Esophagus muscularis mucosa (tissue), 4 donors: ENCODE results near the gene FAM111B. TPM values are rescaled to one million over a fixed set of nuclear protein-coding genes. Genes with fewer than 3 reads are reported as not detected.
"Not testable (repeated sequence)": the region's sequence is repeated elsewhere in the genome, so short reads cannot be mapped to it uniquely, and the experiment has no call there.

Source experiments
- DNase-seq: peaks from one replicate; pipeline ENCODE4 v3.0.0-alpha.2; 2017; ENCODE audit errors: extremely low spot score
- H3K27ac ChIP-seq, 4 donors: fragments of 200-600 bp; sonication (generic); replicated peaks in 1 of 4; 1 replicate in 3 of 4; 2 replicates in 1 of 4; pipeline ENCODE4 v1.5.1; 2016 to 2019; ENCODE audit warnings: mild to moderate bottlenecking in 1 of 4
- H3K27me3 ChIP-seq, 4 donors: fragments of 200-600 bp; sonication (generic); one replicate each; pipeline versions ENCODE4 v1.5.1 to v1.6.0; 2016 to 2019
- H3K36me3 ChIP-seq, 4 donors: fragments of 200-600 bp; sonication (generic); one replicate each; pipeline ENCODE4 v1.5.1; 2016 to 2019
- H3K4me1 ChIP-seq, 4 donors: fragments of 200-600 bp; sonication (generic); one replicate each; pipeline ENCODE4 v1.5.1; 2016 to 2019
- H3K4me3 ChIP-seq, 4 donors: fragments of 200-600 bp; sonication (generic); 1 replicate in 2 of 4; 2 replicates in 2 of 4; pipeline ENCODE4 v1.5.1; 2016 to 2019; ENCODE audit warnings: mild to moderate bottlenecking in 4 of 4, moderate library complexity in 1 of 4
- H3K9me3 ChIP-seq, 4 donors: fragments of 200-600 bp; sonication (generic); 1 replicate in 3 of 4; 2 replicates in 1 of 4; pipeline ENCODE4 v1.5.1; 2016 to 2019
- EP300 ChIP-seq: sonication (generic); formaldehyde crosslinking; IDR thresholded peaks from one replicate; pipeline ENCODE4 v1.6.1; 2017; ENCODE audit warnings: antibody characterized with exemption
- POLR2A ChIP-seq: fragments of 450-650 bp; IDR thresholded peaks from one replicate; pipeline ENCODE4 v1.6.1; 2017; ENCODE audit warnings: antibody characterized with exemption, moderate library complexity, mild to moderate bottlenecking, low read depth
- POLR2AphosphoS5 ChIP-seq, 2 donors: sonication (generic); formaldehyde crosslinking; IDR thresholded peaks; one replicate each; pipeline ENCODE4 v1.6.1; 2017; ENCODE audit warnings: antibody characterized with exemption in 2 of 2
- WGBS: methylation state at CpG from one replicate; pipeline ENCODE4 v1.1.5; 2018; 5-methylcytosine and 5-hydroxymethylcytosine counted together
- intact Hi-C: fragments of 100-400 bp; cut with DNase I; formaldehyde crosslinking; loops from one replicate; pipeline ENCODE4 v1.15.1; 2023
- total RNA-seq, 4 donors: library from RNA; depleted of rRNA; stranded (reverse); fragments of >200 nt; gene quantifications; one replicate each; pipeline versions ENCODE4 v1.1.0 to v1.2.1, GENCODE V29; 2016
- TF ChIP-seq, protein P1 (sequence below), 3 experiments: fragments of 200-600 bp in 2 of 3; fragments of 450-650 bp in 1 of 3; sonication (generic) in 2 of 3; IDR thresholded peaks; one replicate each; pipeline ENCODE4 v1.5.1; 2017 to 2019; ENCODE audit warnings: antibody characterized with exemption in 3 of 3, mild to moderate bottlenecking in 2 of 3, moderate library complexity in 1 of 3

The FAM111B gene
- total RNA-seq, 4 donors from 2014 or later, result 0.13 to 0.46 TPM; not detected in 2

DNA sequence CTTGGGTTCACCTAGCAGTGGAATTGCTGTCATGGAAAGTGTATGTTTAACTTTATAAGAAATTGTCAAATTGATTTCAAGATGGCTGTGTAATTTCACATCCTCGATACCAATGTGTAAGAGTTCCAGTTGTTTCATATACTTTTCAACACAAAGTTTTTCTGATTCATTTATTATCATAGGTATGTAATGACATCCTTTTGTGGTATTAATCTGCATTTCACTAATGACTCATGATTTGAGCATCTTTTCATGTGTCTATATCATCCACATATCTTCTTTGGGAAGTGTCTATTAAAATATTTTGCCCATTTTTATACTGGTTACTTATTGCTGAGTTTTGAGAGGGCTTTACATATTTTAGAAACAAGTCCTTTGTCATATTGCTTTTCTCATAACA lies 38.0 kb upstream of the FAM111B start:
- H3K36me3 ChIP-seq, result no peaks in the 10 kb centered on the region
- intact Hi-C loops, result no loop called here
- TF ChIP-seq POLR2AphosphoS5 (IDR thresholded peaks at IDR 0.05), result no peak
- TF ChIP-seq EP300, result no peak
- 70% methylated on average over 1 of the region's 1 CpG for WGBS
- no peaks in the 10 kb centered on the region for H3K9me3 ChIP-seq
- no peak overlapping the region for H3K27ac ChIP-seq
- H3K4me3 ChIP-seq, result no peak overlapping the region
- H3K27me3 ChIP-seq, result peaks cover 0 to 7% (median 0%) of the 10 kb centered on the region in 4 donors
- no peak for DNase-seq
- no peaks in the 10 kb centered on the region for H3K4me1 ChIP-seq

DNA sequence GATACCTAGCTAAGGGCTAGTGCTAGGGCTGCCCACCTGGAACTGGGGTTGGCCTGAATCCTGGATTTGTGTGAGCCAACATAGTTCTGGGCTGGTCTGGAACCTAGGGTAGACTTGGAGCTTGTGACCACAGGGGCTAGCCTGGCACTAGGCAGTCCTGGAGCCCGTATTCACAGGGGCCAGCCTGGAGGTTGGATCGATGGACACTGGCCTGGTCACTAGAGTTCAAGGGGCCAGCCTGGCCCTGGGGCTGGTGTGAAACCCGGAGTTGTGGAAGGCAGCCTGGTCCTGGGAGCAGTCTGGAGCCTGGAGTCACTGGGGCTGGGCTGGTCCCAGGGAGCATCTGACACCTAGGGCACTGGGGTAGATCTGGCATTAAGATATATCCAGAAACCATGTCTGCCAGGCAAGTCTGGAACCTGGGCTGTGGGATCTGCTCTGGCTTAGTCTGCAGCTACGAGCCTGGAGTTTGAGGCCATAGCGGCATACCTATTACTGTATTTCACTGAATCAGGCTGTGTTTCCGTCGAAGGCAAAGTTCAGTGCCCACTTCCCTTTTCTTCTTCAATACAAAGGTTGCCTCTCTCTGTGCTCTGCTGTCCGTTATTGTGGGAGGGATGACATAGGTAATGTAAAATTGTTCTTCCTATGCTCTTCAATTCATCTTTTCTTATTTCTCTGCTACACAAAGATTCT lies 30.0 kb upstream of the FAM111B start:
- peak; percentile 74 for DNase-seq
- intact Hi-C loops, result no loop called here
- H3K36me3 ChIP-seq, result no peaks in the 10 kb centered on the region
- peaks cover 0 to 5% (median 0%) of the 10 kb centered on the region in 4 donors for H3K9me3 ChIP-seq
- 83% methylated on average over 5 of the region's 8 CpGs for WGBS
- no peak overlapping the region for H3K27ac ChIP-seq
- TF ChIP-seq, protein P1, sequence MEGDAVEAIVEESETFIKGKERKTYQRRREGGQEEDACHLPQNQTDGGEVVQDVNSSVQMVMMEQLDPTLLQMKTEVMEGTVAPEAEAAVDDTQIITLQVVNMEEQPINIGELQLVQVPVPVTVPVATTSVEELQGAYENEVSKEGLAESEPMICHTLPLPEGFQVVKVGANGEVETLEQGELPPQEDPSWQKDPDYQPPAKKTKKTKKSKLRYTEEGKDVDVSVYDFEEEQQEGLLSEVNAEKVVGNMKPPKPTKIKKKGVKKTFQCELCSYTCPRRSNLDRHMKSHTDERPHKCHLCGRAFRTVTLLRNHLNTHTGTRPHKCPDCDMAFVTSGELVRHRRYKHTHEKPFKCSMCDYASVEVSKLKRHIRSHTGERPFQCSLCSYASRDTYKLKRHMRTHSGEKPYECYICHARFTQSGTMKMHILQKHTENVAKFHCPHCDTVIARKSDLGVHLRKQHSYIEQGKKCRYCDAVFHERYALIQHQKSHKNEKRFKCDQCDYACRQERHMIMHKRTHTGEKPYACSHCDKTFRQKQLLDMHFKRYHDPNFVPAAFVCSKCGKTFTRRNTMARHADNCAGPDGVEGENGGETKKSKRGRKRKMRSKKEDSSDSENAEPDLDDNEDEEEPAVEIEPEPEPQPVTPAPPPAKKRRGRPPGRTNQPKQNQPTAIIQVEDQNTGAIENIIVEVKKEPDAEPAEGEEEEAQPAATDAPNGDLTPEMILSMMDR (IDR thresholded peaks at IDR 0.05), result no peak
- TF ChIP-seq POLR2A, result no peak
- TF ChIP-seq POLR2AphosphoS5 (IDR thresholded peaks at IDR 0.05), result no peak
- TF ChIP-seq EP300, result no peak
- peaks cover 0 to 18% (median 0%) of the 10 kb centered on the region in 4 donors for H3K27me3 ChIP-seq
- no peaks in the 10 kb centered on the region for H3K4me1 ChIP-seq
- no peak overlapping the region for H3K4me3 ChIP-seq

DNA sequence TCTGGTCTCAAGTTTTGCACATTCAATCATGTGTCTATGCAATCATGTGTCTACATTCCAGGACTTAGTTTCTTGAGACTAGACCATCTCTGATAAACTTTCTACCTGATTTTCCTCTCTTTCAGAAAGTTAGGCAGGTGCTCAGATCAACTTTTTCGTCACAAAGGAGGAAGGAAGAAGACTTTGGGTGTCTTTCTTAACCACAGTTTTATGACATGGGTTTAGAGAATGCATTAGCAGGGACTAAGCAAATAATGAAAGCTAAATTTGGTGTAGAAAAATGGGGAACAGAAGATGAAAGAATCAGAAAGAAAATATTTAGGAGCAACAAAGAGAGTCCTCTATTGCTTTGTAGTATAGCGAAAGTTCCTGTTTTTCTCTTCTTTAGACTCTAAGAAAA lies 28.6 kb upstream of the FAM111B start:
- no peaks in the 10 kb centered on the region for H3K4me1 ChIP-seq
- TF ChIP-seq, protein P1 (IDR thresholded peaks at IDR 0.05), result no peak
- TF ChIP-seq POLR2AphosphoS5 (IDR thresholded peaks at IDR 0.05), result no peak
- no peak for TF ChIP-seq POLR2A
- no peak for TF ChIP-seq EP300
- DNase-seq, result peak; percentile 1
- peaks cover 0 to 18% (median 0%) of the 10 kb centered on the region in 4 donors for H3K27me3 ChIP-seq
- no peak overlapping the region for H3K4me3 ChIP-seq
- H3K27ac ChIP-seq, result no peak overlapping the region
- intact Hi-C loops, result no loop called here
- H3K36me3 ChIP-seq, result no peaks in the 10 kb centered on the region
- 65% methylated on average over 2 of the region's 2 CpGs for WGBS
- H3K9me3 ChIP-seq, result peaks cover 0 to 5% (median 0%) of the 10 kb centered on the region in 4 donors

DNA sequence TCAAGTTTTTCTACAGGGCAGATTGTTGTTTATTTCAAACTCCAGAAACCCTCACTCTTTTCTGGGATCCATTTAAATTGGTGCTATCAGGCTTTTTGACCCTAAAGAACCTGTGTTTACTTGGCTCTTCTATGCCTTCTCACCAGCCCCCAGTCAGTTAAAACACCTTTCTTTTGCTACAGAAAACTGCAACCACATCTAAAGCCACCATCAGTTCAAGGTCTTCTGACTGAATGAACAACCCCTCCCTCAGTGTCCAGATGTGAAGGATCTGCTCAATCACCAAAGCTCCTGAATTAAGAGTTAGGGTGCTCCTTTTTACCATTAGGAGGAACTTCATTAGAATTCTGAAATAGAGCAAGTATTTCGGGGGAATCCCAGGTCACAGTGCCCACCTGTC lies 28.0 kb upstream of the FAM111B start:
- peaks cover 0 to 5% (median 0%) of the 10 kb centered on the region in 4 donors for H3K9me3 ChIP-seq
- no peaks in the 10 kb centered on the region for H3K36me3 ChIP-seq
- peak; percentile 47 for DNase-seq
- no peak for TF ChIP-seq EP300
- no peaks in the 10 kb centered on the region for H3K4me1 ChIP-seq
- peaks cover 0 to 18% (median 0%) of the 10 kb centered on the region in 4 donors for H3K27me3 ChIP-seq
- H3K4me3 ChIP-seq, result no peak overlapping the region
- intact Hi-C loops, result no loop called here
- 89% methylated on average over 1 of the region's 1 CpG for WGBS
- no peak overlapping the region for H3K27ac ChIP-seq

DNA sequence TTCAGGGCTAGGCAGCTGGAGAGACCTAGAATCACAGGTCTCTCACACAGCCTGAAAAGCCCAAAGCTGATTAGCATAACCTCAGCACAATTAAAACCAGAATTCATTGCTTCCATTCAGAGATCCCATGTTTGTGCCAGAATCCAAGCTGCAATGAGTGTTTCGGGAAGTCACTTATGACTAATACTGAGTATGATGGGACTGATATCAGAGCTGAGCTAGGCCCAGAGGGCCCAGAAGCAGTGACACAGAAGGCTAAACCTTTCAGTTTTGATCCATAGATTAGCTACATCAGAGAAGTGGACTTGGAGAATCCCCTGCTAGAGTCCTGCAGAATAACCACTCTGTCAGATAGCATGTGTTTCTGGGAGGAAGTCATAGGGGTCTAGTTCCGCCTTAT lies 26.6 kb upstream of the FAM111B start:
- 94% methylated on average over 2 of the region's 2 CpGs for WGBS
- H3K9me3 ChIP-seq, H3K4me3 ChIP-seq, DNase-seq, H3K4me1 ChIP-seq, H3K27ac ChIP-seq, H3K36me3 ChIP-seq, intact Hi-C loops: not testable (repeated sequence)
- H3K27me3 ChIP-seq, result peaks cover 0 to 18% (median 0%) of the 10 kb centered on the region in 4 donors

DNA sequence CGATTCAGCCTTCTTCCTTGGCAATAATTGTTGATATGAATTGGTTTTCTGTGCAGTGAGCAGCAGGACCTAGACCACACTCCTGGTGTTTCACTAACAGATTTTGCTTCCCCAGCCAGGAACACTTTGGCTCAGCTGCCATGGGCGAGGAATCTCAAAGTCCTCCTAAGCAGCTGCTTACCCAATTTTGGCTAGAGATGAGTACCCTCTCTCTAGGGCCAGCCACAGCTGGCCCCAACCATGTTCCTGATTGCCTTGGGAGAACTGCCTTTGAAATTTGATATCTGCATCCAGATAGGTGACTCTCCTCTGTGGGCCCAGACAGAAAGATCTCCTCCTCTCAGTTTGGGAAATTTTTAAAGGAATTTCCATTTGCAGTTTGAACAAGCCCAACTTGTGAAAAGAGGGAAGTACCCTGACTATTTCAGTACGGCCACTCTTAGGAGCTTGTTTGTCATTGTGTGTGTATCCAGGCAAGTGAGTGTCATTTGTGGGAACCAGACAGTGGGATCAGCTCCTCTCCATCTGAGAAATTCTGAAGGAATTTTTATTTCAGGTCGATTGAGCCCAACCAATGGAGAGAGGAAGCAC lies 25.5 kb upstream of the FAM111B start:
- intact Hi-C loops, H3K9me3 ChIP-seq, H3K4me3 ChIP-seq, H3K36me3 ChIP-seq, H3K4me1 ChIP-seq, H3K27me3 ChIP-seq, H3K27ac ChIP-seq: not testable (repeated sequence)
- peak; percentile 64 for DNase-seq
- WGBS, result 75% methylated on average over 4 of the region's 4 CpGs

DNA sequence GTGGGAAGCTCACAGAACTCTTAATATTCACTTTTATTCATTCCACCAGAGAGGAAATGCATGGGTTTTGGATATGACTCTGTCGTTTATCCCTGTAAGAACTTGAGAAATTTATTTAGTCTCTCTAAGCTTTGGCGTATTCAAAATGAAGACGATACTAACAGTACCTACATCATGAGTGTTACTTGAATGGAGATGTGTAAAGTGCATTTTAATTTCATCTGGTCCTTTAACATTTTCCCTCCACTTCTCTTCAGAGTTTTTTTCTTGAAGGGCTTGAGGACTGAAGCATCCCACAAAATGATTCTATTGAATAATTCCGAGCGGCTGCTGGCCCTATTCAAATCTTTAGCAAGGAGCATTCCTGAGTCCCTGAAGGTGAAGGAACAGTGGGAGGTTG lies 21.0 kb upstream of the FAM111B start, which contains the start of gene GLYATL1B:
Gene GLYATL1B (plus strand): TSS at position 301 of the 400 bp plus-strand sequence. CDS start 0 bp downstream, at position 301.
- DNase-seq, H3K9me3 ChIP-seq, H3K36me3 ChIP-seq, H3K4me1 ChIP-seq, H3K27ac ChIP-seq, H3K4me3 ChIP-seq, intact Hi-C loops, H3K27me3 ChIP-seq: not testable (repeated sequence)
- 86% methylated on average over 5 of the region's 5 CpGs for WGBS
